Nephron (organoid): ENCODE data around the gene PLPP6.
"Not testable (repeated sequence)": the region's sequence is repeated elsewhere in the genome, so short reads cannot be mapped to it uniquely, and the experiment has no call there.

Experiments used
- H3K27ac Mint-ChIP-seq, 3 experiments: 2 replicates each; pipeline ENCODE4 v1.8.0; 2020; ENCODE audit warnings: mixed read lengths in 3 of 3, mild to moderate bottlenecking in 2 of 3, moderate library complexity in 1 of 3
- H3K27me3 Mint-ChIP-seq: 2 replicates; pipeline ENCODE4 v1.8.0; 2021; ENCODE audit warnings: low read depth, mild to moderate bottlenecking, moderate library complexity, mixed read lengths
- H3K36me3 Mint-ChIP-seq: 2 replicates; pipeline ENCODE4 v1.8.0; 2020; ENCODE audit warnings: low read depth, mixed read lengths
- H3K4me1 Mint-ChIP-seq: 2 replicates; pipeline ENCODE4 v1.8.0; 2020; ENCODE audit warnings: mixed read lengths
- H3K4me3 Mint-ChIP-seq, 3 experiments: 2 replicates each; pipeline ENCODE4 v1.8.0; 2020; ENCODE audit warnings: mild to moderate bottlenecking in 3 of 3, mixed read lengths in 3 of 3, moderate library complexity in 2 of 3
- H3K9me3 Mint-ChIP-seq: 2 replicates; pipeline ENCODE4 v1.8.0; 2020; ENCODE audit warnings: mixed read lengths
- CTCF ChIP-seq, 3 experiments: fragments of 200-600 bp; sonication (generic); IDR thresholded peaks; one replicate each; pipeline ENCODE4 v1.5.0; 2021; ENCODE audit warnings: antibody characterized with exemption in 3 of 3; ENCODE audit not compliant: unreplicated experiment in 3 of 3

PLPP6 gene

GRCh38 chr9:4639420-4639819 is 22.7 kb upstream of the PLPP6 start:
- Mint-ChIP-seq H3K36me3 (no peaks in the 10 kb centered on the region), H3K4me1 (no peaks in the 10 kb centered on the region), H3K27ac (no peak overlapping the region), H3K4me3 (no peak overlapping the region), H3K9me3 (no peaks in the 10 kb centered on the region), H3K27me3 (peaks cover 10% of the 10 kb centered on the region)
- no peak for TF ChIP-seq CTCF (IDR thresholded peaks at IDR 0.05; ENCODE audit: unreplicated experiment in 3 of 3)

- peak; percentile 52 to 60 (median 58) for TF ChIP-seq CTCF (IDR thresholded peaks at IDR 0.05; ENCODE audit: unreplicated experiment in 3 of 3)
Measured at GRCh38 chr9:4640027-4640426, 22.1 kb upstream of the PLPP6 start.

GRCh38 chr9:4642351-4642750 is 19.7 kb upstream of the PLPP6 start:
- no peak for TF ChIP-seq CTCF (IDR thresholded peaks at IDR 0.05; ENCODE audit: unreplicated experiment in 3 of 3)
- Mint-ChIP-seq H3K27ac (no peak overlapping the region), H3K27me3 (peaks cover 4% of the 10 kb centered on the region), H3K9me3 (no peaks in the 10 kb centered on the region), H3K36me3 (no peaks in the 10 kb centered on the region), H3K4me3 (no peak overlapping the region), H3K4me1 (no peaks in the 10 kb centered on the region)

More at GRCh38 chr9:4640027-4640426, 22.1 kb upstream of the PLPP6 start:
- Mint-ChIP-seq H3K4me1 (no peaks in the 10 kb centered on the region), H3K27ac (no peak overlapping the region), H3K9me3 (no peaks in the 10 kb centered on the region), H3K4me3 (no peak overlapping the region), H3K27me3 (peaks cover 10% of the 10 kb centered on the region), H3K36me3 (no peaks in the 10 kb centered on the region)

GRCh38 chr9:4654084-4654483 is 8.0 kb upstream of the PLPP6 start:
- no peak for TF ChIP-seq CTCF (IDR thresholded peaks at IDR 0.05; ENCODE audit: unreplicated experiment in 3 of 3)
- no peak overlapping the region for H3K27ac Mint-ChIP-seq
- H3K9me3 Mint-ChIP-seq = no peaks in the 10 kb centered on the region
- no peak overlapping the region for H3K4me3 Mint-ChIP-seq
- no peaks in the 10 kb centered on the region for H3K36me3 Mint-ChIP-seq
- no peaks in the 10 kb centered on the region for H3K4me1 Mint-ChIP-seq
- H3K27me3 Mint-ChIP-seq = no peaks in the 10 kb centered on the region

GRCh38 chr9:4654538-4654937 is 7.6 kb upstream of the PLPP6 start:
- Mint-ChIP-seq H3K27me3 (no peaks in the 10 kb centered on the region), H3K36me3 (no peaks in the 10 kb centered on the region), H3K27ac (no peak overlapping the region), H3K4me3 (no peak overlapping the region), H3K9me3 (no peaks in the 10 kb centered on the region), H3K4me1 (no peaks in the 10 kb centered on the region)
- no peak for TF ChIP-seq CTCF (IDR thresholded peaks at IDR 0.05; ENCODE audit: unreplicated experiment in 3 of 3)

- not testable (repeated sequence) for H3K9me3 Mint-ChIP-seq
Measured at GRCh38 chr9:4656196-4656595, 5.9 kb upstream of the PLPP6 start.

More at GRCh38 chr9:4656196-4656595, 5.9 kb upstream of the PLPP6 start:
- H3K27me3 Mint-ChIP-seq, H3K4me3 Mint-ChIP-seq, H3K27ac Mint-ChIP-seq, H3K4me1 Mint-ChIP-seq, H3K36me3 Mint-ChIP-seq: not testable (repeated sequence)
